Retinal pigment epithelial cell (primary cell): Measurements from ENCODE around the gene AGMAT.
"Not testable (repeated sequence)": the region's sequence is repeated elsewhere in the genome, so short reads cannot be mapped to it uniquely, and the experiment has no call there.

ENCODE experiments used
- DNase-seq: peaks from one replicate; pipeline ENCODE4 v3.0.0-alpha.2; 2010; ENCODE audit warnings: low read depth
- H3K4me3 ChIP-seq: 2 replicates; pipeline ENCODE4 v1.5.1; 2011; ENCODE audit warnings: mild to moderate bottlenecking, low read length, control low read depth, moderate library complexity
- CTCF ChIP-seq: conservative IDR thresholded peaks from 2 replicates; pipeline ENCODE4 v1.5.1; 2011; ENCODE audit warnings: low read depth, low read length, control low read depth, inconsistent platforms

AGMAT gene

GRCh38 chr1:15609631-15610030 is 24.8 kb upstream of the AGMAT start:
- H3K4me3 ChIP-seq: no peak overlapping the region
- TF ChIP-seq CTCF: no peak
- no peak for DNase-seq

GRCh38 chr1:15605398-15606383 is 20.8 kb upstream of the AGMAT start:
- H3K4me3 ChIP-seq: no peak overlapping the region
- no peak for TF ChIP-seq CTCF
- DNase-seq: no peak

GRCh38 chr1:15604400-15604799 is 19.5 kb upstream of the AGMAT start:
- DNase-seq, H3K4me3 ChIP-seq: not testable (repeated sequence)

- H3K4me3 ChIP-seq: peak overlapping the region; percentile 64
- not testable (repeated sequence) for DNase-seq
These were observed 19.1 kb upstream of the AGMAT start for GRCh38 chr1:15603966-15604282.

- no peak for TF ChIP-seq CTCF
- H3K4me3 ChIP-seq: peak overlapping the region; percentile 64
- DNase-seq: peak; percentile 89
These were observed 18.5 kb upstream of the AGMAT start for GRCh38 chr1:15603050-15603965.

- no peak for DNase-seq
- TF ChIP-seq CTCF: no peak
- no peak overlapping the region for H3K4me3 ChIP-seq
These were observed 13.6 kb upstream of the AGMAT start for GRCh38 chr1:15598436-15598835.

GRCh38 chr1:15595809-15596617 is 11.2 kb upstream of the AGMAT start:
- TF ChIP-seq CTCF: no peak
- H3K4me3 ChIP-seq: no peak overlapping the region
- DNase-seq: no peak
